Measurements from ENCODE around the gene DPP4. TPM values are rescaled to one million over a fixed set of nuclear protein-coding genes. Genes with fewer than 3 reads are reported as not detected.
A peak's percentile ranks its signal among the peaks of the same experiment; 100 is the strongest.

DPP4 gene
- total RNA-seq (ENCODE audit: unreplicated experiment): 0.59 TPM
- long read RNA-seq: 0 reads

- Mint-ChIP-seq H3K27ac (ENCODE audit: unreplicated experiment) (no peak within 1 kb of the TSS), H3K9me3 (ENCODE audit: unreplicated experiment) (no peaks in the 10 kb centered on the region), H3K4me1 (ENCODE audit: unreplicated experiment) (peaks cover 22% of the 10 kb centered on the region), H3K4me3 (ENCODE audit: unreplicated experiment) (peak within 1 kb of the TSS; percentile 89), H3K27me3 (ENCODE audit: unreplicated experiment) (peaks cover 4% of the 10 kb centered on the region), H3K36me3 (ENCODE audit: low read depth, unreplicated experiment) (peaks cover 4% of the 10 kb centered on the region)
- no peak for TF ChIP-seq CTCF (IDR thresholded peaks at IDR 0.05; ENCODE audit: unreplicated experiment)
- peak; percentile 31 for DNase-seq (ENCODE audit: low spot score)
These were observed at the start of gene DPP4 for GRCh38 chr2:162073888-162074631. DPP4 (minus strand) TSS chr2:162074215; CDS start chr2:162073981, 234 bp downstream.

GRCh38 chr2:162118166-162119031 lies 44.4 kb upstream of the DPP4 start:
- H3K4me3 Mint-ChIP-seq (ENCODE audit: unreplicated experiment): no peak overlapping the region
- no peak for TF ChIP-seq CTCF (IDR thresholded peaks at IDR 0.05; ENCODE audit: unreplicated experiment)
- H3K9me3 Mint-ChIP-seq (ENCODE audit: unreplicated experiment): no peaks in the 10 kb centered on the region
- H3K27me3 Mint-ChIP-seq (ENCODE audit: unreplicated experiment): peaks cover 3% of the 10 kb centered on the region
- no peaks in the 10 kb centered on the region for H3K4me1 Mint-ChIP-seq (ENCODE audit: unreplicated experiment)
- H3K27ac Mint-ChIP-seq (ENCODE audit: unreplicated experiment): no peak overlapping the region
- DNase-seq (ENCODE audit: low spot score): no peak
- peaks cover 8% of the 10 kb centered on the region for H3K36me3 Mint-ChIP-seq (ENCODE audit: low read depth, unreplicated experiment)

GRCh38 chr2:162116352-162116751 lies 42.3 kb upstream of the DPP4 start:
- Mint-ChIP-seq H3K9me3 (ENCODE audit: unreplicated experiment) (no peaks in the 10 kb centered on the region), H3K4me1 (ENCODE audit: unreplicated experiment) (no peaks in the 10 kb centered on the region), H3K27me3 (ENCODE audit: unreplicated experiment) (peaks cover 3% of the 10 kb centered on the region), H3K36me3 (ENCODE audit: low read depth, unreplicated experiment) (peaks cover 8% of the 10 kb centered on the region), H3K4me3 (ENCODE audit: unreplicated experiment) (no peak overlapping the region), H3K27ac (ENCODE audit: unreplicated experiment) (no peak overlapping the region)
- no peak for DNase-seq (ENCODE audit: low spot score)
- no peak for TF ChIP-seq CTCF (IDR thresholded peaks at IDR 0.05; ENCODE audit: unreplicated experiment)

GRCh38 chr2:162115076-162115475 lies 41.1 kb upstream of the DPP4 start:
- Mint-ChIP-seq H3K4me1 (ENCODE audit: unreplicated experiment) (no peaks in the 10 kb centered on the region), H3K36me3 (ENCODE audit: low read depth, unreplicated experiment) (peaks cover 8% of the 10 kb centered on the region), H3K27me3 (ENCODE audit: unreplicated experiment) (peaks cover 3% of the 10 kb centered on the region), H3K27ac (ENCODE audit: unreplicated experiment) (no peak overlapping the region), H3K9me3 (ENCODE audit: unreplicated experiment) (no peaks in the 10 kb centered on the region), H3K4me3 (ENCODE audit: unreplicated experiment) (no peak overlapping the region)
- no peak for DNase-seq (ENCODE audit: low spot score)
- no peak for TF ChIP-seq CTCF (IDR thresholded peaks at IDR 0.05; ENCODE audit: unreplicated experiment)

Data from endothelial cell (in vitro differentiated cells).